ENCODE data around the gene LRP1B.

Gene LRP1B

DNA sequence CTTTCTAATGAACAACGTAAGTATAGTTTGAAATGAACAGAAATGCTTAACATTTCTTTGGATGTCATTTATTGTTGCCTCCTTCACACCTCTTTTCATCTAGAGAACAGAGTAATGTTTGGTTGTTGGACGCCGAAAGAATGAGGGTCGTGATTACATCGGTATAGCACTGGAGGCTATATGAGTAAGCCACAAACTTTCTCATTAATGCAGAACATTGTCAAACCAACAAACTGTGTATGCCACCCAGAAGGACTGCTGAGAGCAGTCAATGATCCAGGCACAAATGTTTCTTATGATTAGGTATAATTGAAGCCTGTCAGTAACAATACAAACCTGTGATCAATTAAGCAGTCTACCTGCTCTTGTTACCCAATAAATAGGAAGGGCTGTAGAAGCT, 1855.9 kb downstream of the LRP1B start:
- DNase-seq, result no peak

DNA sequence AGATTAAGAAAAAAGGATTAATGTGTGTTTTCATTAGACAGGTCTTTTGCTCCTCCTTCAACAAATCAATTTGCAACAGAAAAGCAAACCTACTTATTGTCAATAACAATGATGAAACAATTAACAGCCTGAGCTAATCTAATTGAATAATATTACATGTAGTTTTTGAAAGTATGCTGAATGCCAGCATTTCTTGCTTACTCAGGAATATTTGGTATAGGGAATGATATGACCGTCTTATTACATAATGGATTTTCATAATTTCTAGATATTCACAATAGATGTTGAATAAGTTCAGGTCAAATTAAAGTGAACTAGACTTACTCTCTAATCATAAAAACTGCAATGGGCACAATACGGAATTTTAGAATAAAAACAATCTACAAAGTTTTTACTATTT, 1856.9 kb downstream of the LRP1B start:
- no peak for DNase-seq

DNA sequence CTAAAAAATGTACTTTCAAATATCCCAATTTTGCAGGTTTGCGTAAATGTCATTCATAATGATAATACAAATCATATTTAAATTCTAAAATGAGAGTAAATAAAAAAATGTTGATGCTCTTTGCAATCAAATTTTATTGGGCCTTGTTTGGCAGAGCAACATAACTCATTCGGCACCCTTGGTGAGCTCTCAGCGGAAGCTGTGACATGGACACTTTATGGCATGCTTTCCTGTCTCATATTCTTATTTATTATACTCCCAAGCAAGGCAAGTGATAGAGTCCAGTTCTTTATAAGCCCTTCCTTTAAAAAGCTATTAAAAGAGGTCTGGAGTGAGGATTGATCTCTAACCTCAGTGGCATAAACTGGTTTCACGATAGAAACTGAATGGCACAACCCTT, 1857.4 kb downstream of the LRP1B start:
- DNase-seq, result no peak

DNA sequence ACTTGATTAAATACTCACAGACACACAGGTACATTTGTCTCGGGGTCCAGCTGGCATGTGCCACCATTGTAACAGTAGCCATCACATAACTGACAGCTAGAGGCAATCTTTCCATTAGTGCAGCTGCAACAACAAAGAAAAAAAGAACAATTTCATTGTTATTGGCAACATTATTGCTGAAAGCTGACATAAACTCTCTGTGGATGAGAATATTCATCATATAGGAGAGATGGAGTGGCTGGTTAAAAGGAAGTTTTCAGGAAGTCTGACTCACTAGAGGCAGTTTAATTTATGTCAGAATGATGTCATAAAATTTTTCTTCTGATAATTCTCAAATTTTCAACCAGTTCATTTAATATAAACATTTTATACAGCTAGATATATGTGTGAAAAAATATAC, 1860.6 kb downstream of the LRP1B start:
- DNase-seq, result no peak

DNA sequence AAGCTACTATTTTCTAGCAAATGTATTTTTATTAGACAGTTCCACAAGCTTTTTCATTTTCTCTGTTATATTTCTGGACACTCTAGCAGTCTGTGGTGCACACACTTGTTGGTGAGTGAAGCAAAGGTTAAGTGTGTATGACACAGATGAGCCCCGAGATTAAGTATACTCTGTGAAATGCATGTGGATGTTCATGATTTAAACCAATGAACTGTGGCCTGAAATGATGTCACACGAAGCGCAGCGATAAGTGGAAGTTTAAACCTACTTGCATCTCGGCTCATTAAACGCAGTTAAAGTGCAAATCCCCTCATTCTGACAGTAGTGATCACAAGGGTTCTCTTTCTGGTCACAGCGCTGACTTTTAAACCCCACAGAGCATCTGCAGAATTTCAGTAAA, 1861.8 kb downstream of the LRP1B start:
- DNase-seq, result no peak

DNA sequence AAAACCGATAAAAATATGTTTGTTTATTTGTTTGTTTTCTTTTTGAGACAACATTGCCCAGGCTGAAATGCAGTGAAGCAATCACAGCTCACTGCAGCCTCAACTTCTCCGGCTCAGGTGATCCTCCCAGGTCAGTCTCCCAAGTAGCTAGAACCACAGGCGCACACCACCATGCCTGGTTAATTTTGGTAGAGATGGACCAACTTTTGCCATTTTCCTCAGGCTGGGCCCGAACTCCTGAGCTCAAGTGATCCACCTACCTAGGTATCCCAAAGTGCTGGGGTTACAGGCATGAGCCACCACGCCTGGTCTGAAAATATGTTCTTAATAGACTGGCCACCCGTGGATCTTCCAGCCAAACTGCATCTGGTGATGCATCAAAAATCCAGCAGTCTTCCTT, 1867.9 kb downstream of the LRP1B start:
- no peak for DNase-seq

DNA sequence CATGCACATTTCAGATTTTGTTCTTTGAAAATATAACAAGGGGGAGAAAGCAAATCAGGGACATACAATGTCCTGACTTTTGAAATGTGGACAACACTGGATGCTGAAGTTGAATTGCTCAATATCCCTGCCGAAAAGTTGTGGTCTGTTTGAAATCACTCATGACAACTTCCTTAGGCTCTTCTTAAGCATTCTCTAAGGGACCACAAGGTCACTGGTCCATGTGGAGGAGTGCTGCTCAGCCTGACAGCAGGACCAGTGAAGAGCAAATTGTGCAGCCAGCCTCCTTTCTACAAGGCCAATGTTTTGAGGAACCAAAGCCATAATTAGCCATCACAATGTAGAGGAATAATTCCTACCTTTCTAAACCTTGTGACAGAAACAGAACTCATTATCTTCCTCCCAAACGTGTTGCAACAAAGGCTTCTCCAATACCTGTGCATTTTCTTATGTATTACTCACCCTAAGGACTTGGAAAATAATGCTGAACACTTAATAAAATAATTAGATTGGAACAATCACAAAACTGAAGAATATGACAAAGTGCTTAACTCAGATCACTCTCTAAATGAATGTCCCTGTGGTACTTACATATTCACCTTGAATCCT, 1873.0 kb downstream of the LRP1B start:
- no peak for DNase-seq

DNA sequence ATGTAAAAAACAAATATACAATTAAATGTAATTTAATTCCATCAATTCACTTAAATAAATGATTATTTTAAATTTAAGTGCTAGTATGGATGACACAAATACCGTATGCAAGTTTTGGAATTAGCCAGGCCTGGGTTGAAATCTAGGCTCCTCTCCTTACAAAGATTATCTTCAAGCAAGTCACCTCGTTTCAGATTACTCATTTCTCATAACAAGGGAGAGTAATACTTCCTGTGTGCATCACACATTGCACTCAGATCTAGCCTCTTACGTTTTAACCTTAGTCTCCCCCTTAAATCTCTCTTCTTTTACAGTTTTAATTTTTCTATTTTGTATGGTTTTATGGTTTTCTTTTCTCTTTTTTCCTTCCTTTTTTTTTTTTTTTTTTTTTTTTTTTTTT, 1874.7 kb downstream of the LRP1B start:
- no peak for DNase-seq

DNA sequence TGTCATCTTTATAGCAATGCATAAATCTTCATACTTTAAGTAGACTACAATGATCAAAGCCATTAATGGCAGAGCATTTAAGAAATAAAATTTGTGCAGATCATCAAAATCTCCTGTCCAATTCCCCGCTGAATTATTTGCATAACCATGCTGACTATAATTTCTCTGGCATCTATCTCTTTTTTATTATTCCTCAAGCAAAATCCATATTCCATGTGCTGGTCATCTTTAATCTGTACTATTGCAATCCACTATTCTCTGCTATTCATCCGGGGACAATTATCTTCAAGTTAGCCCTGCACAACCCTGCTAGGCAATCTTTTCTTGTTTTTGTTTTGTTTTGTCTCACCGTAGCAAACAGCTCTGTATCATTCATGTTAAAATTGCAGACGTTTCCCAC, 1881.0 kb downstream of the LRP1B start:
- no peak for DNase-seq

DNA sequence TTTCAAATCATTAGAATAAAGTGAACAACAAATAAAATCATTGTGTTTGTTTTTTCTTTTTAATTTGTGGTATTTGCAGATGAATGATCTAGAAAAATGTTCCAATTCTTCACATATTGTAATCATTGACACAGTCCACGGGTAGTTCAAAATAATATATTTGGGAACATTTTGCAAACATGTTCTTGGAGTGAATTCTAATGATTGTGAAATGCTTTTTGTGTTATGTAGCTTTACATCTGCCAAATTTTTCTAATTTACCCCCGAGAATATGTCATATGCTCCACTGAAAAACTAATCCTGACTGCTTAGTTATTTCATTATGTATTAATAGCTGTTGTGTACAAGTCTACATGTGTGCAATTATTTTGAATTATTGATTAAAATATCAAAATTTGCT, 1882.2 kb downstream of the LRP1B start:
- DNase-seq, result no peak

DNA sequence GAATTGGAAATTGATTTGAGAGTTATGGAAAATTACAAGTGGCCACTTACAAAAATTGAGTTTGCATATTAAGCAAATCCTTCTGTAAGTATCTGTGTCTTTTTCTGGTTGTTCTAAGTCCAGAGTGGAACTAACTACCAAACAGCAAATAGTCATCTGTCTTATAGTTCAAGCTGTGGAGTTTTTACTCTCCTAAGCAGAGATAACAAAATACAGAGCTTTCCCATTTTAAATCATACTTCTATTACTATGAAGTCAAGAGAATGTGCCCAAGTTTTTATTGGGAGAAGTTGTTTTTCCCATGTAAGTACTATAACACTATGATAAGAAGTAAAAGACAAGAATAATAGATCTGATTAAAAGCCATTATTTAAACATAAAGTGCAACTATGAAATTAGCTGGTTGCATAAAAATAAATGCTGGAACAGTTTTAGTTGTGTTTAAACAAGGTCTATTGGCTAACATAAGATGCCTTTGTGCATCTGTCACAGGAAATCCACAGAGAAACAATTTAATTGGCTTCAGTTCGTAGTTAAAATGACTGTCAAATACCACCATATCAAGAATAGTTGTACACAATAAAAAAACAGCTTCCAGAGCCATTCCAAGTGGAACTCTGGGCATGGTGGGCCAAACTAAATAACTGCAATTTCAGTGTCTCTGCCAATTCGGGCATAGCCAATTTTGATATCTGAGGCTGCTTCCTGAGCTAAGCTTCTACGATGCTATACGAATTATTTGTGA, 1883.2 kb downstream of the LRP1B start:
- no peak for DNase-seq

DNA sequence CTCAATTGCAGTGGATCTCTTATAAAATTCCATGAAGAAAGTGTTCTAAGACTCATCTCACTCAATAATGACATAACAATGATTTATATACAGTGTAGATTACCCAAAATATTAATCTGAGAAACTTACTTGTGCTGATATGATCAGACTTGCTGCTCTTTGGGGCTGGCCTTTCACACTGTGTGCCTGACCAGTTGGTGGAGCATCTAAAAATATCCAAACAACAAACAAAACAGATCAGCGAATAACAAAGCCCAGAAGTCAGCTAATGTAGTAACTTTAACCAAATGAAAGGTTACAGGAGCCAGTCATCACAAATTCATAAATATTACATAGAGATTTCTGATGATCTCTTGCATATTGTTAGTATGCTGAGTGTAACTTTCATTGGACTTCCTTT, 1883.9 kb downstream of the LRP1B start:
- no peak for DNase-seq

DNA sequence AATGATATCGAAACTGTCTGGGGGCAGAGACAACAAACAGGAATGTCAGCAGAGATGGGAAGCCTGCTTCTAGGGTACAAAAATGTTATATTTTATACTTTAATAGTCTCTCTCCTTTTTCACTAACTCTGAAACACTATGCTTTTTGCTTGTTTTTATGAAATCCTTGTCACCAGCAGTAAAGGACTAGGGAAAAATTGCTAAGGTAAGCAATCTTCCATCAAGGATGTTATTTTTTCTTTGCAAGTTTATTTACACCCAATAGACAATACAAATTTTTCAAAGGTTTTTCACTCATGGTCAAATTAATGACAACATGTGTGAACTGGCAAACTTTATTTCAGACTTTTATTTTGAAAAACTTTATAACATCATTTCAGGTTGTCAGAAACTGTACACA, 1884.8 kb downstream of the LRP1B start:
- DNase-seq, result no peak

DNA sequence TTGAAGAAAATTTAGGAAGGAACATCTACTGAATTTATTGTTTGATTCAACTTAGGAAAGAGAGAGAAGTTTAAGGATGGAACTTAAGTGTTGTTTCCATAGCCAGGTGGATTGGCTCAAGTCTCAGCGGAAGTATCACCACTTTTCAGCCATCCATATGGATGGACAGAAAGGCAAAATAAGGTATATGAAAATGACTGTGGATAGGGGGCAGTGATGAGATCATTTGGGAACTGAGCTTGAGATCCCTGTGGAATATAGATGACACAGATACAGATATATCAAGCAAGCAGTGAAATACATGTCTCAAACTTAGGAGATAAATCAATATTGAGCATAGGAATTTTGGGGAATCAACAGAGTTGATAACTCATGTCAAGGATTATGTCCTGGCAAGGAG, 1887.9 kb downstream of the LRP1B start:
- DNase-seq, result no peak

DNA sequence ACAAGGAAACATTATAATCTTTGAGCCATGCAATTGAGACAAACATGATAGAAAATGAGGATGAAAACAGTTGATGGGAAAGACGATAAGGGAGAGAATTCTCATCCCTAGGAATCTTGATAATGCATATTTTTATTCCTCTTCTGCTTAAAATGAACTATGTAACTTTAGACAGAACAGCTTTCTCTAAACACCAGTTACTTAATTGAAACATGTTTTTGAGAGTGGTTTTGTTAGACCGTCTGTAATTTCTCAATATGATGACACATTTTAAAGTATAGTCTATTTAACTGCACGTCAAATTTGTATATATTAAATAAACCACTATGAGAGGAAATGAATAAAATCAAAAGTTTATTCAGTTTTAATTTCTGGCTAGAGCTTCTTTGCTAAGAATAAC, 1896.7 kb downstream of the LRP1B start:
- DNase-seq, result no peak

DNA sequence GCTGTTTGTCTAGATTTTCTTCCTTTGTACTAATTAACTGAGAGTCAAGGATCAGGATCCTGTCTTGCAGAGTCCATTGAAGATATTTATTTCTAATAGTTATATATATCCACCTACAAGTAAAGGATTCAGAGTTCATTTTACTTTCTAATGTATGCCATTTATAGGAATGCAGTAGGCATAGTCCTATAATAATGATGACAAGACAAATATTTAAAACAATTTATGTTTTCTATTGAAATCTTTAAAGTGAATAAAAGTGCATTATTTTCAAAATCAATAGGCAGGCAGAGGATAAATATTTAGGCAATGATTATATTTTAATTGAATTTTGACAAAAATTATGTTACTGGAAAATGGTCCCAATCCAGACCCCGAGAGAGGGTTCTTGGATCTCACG, 1919.9 kb downstream of the LRP1B start:
- no peak for DNase-seq

DNA sequence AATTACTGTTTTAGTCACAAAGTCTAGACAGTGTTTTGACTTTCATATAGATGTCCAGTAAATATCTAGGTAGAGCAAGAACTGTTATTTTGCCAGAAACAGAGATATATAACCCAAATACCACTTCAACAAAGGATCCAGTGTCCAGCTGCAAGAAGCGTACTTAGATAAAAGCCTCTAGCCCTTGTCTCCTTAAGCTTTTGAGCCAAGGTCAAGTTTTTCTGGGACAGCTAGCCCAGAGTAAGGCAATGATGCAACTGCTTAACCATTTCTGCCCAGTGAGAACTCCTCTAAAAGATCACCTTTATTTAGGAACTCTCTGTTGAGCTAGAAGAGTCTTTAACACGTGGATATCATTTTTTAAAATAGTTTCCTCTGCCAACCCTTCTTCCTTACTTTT, 1925.7 kb downstream of the LRP1B start:
- DNase-seq, result no peak

DNA sequence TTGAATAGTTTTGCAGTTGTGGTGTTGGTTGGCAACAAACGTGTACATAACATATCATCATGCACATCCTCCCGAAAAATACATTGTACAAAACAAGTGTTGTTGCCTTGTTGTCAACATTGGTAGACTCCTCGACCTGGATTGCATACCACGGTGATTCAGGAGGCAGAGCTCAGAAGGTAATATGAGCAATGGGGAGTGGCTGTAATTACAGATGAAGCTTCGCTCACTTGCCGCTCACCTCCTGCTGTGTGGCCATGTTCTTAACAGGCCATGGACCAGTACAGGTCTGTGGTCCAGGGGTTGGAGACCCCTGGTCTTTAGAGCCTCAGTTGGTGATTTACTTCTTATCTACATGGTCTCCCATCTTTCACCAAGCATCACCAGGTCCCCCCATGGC, 1927.5 kb downstream of the LRP1B start:
- no peak for DNase-seq

DNA sequence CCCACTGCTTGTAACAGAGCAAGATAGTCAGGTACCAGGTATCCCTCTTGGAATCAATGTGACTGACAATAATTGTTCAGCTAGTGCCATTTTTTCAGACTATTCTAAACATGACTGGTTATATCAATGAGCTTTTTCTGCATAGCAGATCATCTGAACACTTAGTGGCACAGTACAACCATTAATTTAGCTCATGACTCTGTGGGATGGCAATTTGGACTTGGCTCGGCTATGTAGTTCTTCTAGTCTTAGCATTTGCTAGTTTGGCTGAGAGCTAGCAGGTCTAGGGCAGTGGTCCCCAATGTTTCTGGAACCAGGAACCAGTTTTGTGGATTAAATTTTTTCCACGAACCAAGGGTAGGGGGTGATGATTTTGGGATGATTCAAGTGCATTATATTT, 1929.2 kb downstream of the LRP1B start:
- no peak for DNase-seq

DNA sequence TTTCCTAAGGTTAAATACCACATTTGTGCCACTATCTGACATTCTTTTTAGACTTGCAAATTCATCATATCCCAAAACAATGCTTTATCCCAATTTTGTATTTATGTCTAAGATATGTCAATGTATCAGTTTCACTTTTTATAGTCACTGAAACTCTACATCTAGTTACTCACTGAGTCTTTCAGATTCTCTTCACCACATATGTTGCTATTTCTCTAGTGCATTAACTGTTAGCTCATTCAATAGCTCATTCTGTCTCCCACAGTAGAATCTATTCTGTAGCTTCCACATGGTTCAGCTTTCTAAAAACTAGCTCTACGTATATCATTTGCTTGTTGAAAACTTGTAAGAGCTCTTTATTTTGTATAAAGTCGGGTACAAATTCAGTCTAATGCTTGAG, 1930.1 kb downstream of the LRP1B start:
- no peak for DNase-seq

DNA sequence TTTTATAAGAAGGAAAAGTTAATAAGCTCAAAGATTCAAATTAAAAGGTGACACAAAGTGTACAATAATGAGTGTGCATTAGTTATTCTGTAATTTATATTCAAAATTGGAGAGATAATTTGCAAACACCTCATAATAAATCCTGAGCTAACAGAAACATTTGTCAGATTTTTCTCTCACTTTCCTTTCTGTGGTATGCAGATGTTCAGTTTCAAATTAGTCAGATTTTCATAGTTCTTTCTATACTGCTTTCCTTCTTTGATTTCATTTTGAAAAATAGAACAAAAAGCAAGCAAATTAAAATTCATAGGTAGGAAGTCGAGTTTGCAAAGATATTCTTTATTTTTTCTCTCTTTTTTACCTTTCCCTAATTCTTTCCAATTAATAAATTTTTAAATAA, 1930.5 kb downstream of the LRP1B start:
- DNase-seq, result no peak

DNA sequence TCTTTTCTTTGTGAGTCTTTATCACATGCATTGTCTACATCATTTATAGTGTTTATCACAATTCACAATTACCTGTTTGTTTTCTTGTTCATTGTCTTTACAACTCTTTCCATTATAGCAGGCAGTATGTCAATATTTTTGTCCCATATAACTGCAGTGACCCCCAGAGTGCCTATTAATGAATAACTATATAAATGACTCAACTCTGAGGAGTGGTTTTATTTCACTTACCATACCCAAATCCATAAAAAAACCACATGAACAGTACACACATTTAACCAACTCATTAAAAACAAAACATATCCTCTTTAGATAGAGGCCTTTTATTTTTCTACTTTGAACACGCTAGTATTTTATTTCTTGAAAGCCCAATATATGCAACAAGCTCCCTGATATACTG, 1931.5 kb downstream of the LRP1B start:
- no peak for DNase-seq

DNA sequence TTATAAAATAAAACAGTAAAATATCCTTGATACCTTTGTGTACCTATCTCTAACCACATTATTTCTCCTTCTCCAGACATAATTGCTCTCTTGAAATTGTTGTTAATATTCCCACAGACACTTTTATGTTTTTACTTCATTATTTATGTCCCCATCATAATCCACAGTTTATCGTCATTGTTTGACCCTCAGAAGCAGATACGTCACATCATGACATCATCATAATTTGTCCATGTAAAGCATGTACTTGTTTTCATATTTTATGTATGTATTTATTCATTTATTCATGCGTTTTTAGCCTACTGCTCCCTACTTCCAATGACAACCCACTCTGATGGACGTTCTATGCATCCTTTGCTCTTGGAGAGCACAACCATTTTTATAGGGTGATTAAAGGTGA, 1943.7 kb downstream of the LRP1B start:
- DNase-seq, result no peak

DNA sequence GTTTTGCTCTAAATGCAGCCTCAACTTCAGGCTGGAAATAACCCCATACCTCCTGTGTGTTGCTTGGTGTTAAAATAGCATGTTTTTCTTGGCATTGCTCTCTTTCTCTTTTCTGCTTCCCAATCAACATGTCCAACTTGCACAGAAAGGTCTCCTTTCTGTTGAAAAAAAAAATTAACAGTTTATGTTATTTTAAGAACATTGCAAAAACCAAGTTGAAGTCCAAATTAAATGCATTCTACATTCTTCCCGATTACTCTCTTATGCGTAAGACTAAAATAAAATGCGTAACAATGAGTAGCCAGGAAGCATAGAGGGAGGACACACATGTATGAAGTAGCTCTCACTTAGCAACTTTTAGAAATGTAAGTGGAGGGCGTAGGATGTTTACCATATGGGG, 1944.5 kb downstream of the LRP1B start:
- DNase-seq, result no peak

DNA sequence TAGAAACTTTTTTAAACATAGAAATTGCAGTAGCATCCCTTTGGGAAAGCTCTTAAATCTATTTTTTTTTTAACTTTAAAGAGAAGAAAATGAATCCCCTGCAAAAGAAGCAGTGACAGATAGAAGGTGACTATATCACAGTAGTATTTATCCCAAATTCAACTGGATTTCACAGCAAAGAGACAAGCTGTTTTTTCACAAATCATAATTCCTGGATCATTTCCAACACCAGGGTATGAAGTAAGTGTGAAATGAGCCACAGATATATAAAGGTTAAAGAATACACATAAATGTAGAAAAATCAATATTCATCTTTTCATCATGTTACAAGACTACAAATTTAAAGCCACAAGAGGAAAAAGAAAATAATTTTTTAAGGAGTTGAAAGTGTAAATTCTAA, 1945.7 kb downstream of the LRP1B start:
- DNase-seq, result no peak
